ENCODE data around the gene OTULINL. TPM values are rescaled to one million over a fixed set of nuclear protein-coding genes. Genes with fewer than 3 reads are reported as not detected.

OTULINL gene
- total RNA-seq, 2 donors from 2014 or later: 6.2 to 8.9 TPM

GRCh38 chr5:14656898-14657297, 75.3 kb downstream of the OTULINL start:
- Mint-ChIP-seq H3K27ac (no peak overlapping the region), H3K4me1 (no peaks in the 10 kb centered on the region), H3K36me3 (ENCODE audit: low read depth) (no peaks in the 10 kb centered on the region), H3K4me3 (no peak overlapping the region), H3K27me3 (ENCODE audit: insufficient read depth) (no peaks in the 10 kb centered on the region), H3K9me3 (no peaks in the 10 kb centered on the region)
- no peak for DNase-seq
- Histone ChIP-seq H3K9ac (ENCODE audit: extremely low read depth, low read length, poor library complexity, severe bottlenecking) (no peak overlapping the region), H3K27ac (ENCODE audit: low read depth, low read length) (no peak overlapping the region), H3K9me3 (ENCODE audit: control insufficient read depth, low read length) (no peaks in the 10 kb centered on the region), H3K4me1 (ENCODE audit: control insufficient read depth, insufficient read depth, low read length) (no peaks in the 10 kb centered on the region), H3K27me3 (ENCODE audit: control insufficient read depth, insufficient read depth, low read length, poor library complexity, severe bottlenecking) (peaks cover 6% of the 10 kb centered on the region), H3K36me3 (ENCODE audit: control insufficient read depth, insufficient read depth, low read length) (no peaks in the 10 kb centered on the region), H3K4me3 (ENCODE audit: low read length) (no peak overlapping the region)
- WGBS, 2 experiments (ENCODE audit: insufficient coverage in 1 of 2, insufficient read length in 1 of 2): 46% methylated on average over 2 of the region's 2 CpGs; no CpG with 5 or more reads in 1 of the 2 experiments
- TF ChIP-seq CTCF (conservative IDR thresholded peaks at IDR 0.05): no peak

GRCh38 chr5:14659821-14660607, 78.4 kb downstream of the OTULINL start:
- H3K4me3 Mint-ChIP-seq: no peak overlapping the region
- no peak overlapping the region for H3K4me3 ChIP-seq (ENCODE audit: low read length)
- H3K27me3 Mint-ChIP-seq (ENCODE audit: insufficient read depth): peaks cover 11% of the 10 kb centered on the region
- H3K36me3 ChIP-seq (ENCODE audit: control insufficient read depth, insufficient read depth, low read length): no peaks in the 10 kb centered on the region
- H3K27ac ChIP-seq (ENCODE audit: low read depth, low read length): no peak overlapping the region
- H3K4me1 Mint-ChIP-seq: peaks cover 4% of the 10 kb centered on the region
- H3K9me3 ChIP-seq (ENCODE audit: control insufficient read depth, low read length): no peaks in the 10 kb centered on the region
- no peaks in the 10 kb centered on the region for H3K4me1 ChIP-seq (ENCODE audit: control insufficient read depth, insufficient read depth, low read length)
- no peaks in the 10 kb centered on the region for H3K9me3 Mint-ChIP-seq
- no peaks in the 10 kb centered on the region for H3K27me3 ChIP-seq (ENCODE audit: control insufficient read depth, insufficient read depth, low read length, poor library complexity, severe bottlenecking)
- no peak for TF ChIP-seq CTCF (conservative IDR thresholded peaks at IDR 0.05)
- 91 to 100% methylated on average over 2 to 3 of the region's 3 CpGs for WGBS, 2 experiments (ENCODE audit: insufficient coverage in 1 of 2, insufficient read length in 1 of 2)
- H3K36me3 Mint-ChIP-seq (ENCODE audit: low read depth): no peaks in the 10 kb centered on the region
- no peak for DNase-seq
- H3K9ac ChIP-seq (ENCODE audit: extremely low read depth, low read length, poor library complexity, severe bottlenecking): no peak overlapping the region
- no peak overlapping the region for H3K27ac Mint-ChIP-seq

DNA sequence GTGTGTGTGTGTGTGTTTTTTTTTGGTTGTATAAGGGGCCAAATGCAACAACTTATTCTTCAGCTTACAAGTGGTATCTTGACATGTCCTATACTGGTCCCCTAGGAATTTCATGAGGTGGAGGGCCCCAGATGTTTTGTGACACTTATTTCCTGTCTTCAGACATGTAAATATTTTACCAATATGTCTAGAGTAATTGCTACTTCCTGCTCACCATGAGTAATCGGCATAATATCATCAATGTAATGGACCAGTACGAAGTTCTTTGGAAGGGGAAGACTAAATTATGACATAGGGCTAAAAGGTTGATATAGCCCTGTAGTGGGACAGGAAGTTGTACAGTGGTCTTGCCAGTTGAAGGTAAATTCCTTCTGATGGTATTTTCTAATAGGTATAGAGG, 79.2 kb downstream of the OTULINL start:
- H3K9me3 Mint-ChIP-seq: no peaks in the 10 kb centered on the region
- Histone ChIP-seq H3K27me3 (ENCODE audit: control insufficient read depth, insufficient read depth, low read length, poor library complexity, severe bottlenecking) (no peaks in the 10 kb centered on the region), H3K9ac (ENCODE audit: extremely low read depth, low read length, poor library complexity, severe bottlenecking) (no peak overlapping the region), H3K9me3 (ENCODE audit: control insufficient read depth, low read length) (no peaks in the 10 kb centered on the region), H3K4me3 (ENCODE audit: low read length) (no peak overlapping the region), H3K36me3 (ENCODE audit: control insufficient read depth, insufficient read depth, low read length) (no peaks in the 10 kb centered on the region), H3K27ac (ENCODE audit: low read depth, low read length) (no peak overlapping the region), H3K4me1 (ENCODE audit: control insufficient read depth, insufficient read depth, low read length) (peaks cover 3% of the 10 kb centered on the region)
- no peaks in the 10 kb centered on the region for H3K36me3 Mint-ChIP-seq (ENCODE audit: low read depth)
- DNase-seq: no peak
- H3K4me1 Mint-ChIP-seq: peaks cover 9% of the 10 kb centered on the region
- no peak overlapping the region for H3K4me3 Mint-ChIP-seq
- WGBS, 2 experiments (ENCODE audit: insufficient coverage in 1 of 2, insufficient read length in 1 of 2): 86 to 95% methylated on average over 2 of the region's 2 CpGs
- TF ChIP-seq CTCF (conservative IDR thresholded peaks at IDR 0.05): no peak
- H3K27me3 Mint-ChIP-seq (ENCODE audit: insufficient read depth): peaks cover 14% of the 10 kb centered on the region
- no peak overlapping the region for H3K27ac Mint-ChIP-seq

Other genes with a start within 250 kb of the OTULINL start
- 10 to 100 TPM; 36.4 to 43.2 TPM for gene OTULIN, start 82.9 kb downstream of the OTULINL start, total RNA-seq